Germinal center (tissue), 1 donor: ENCODE measurements around the gene IQCH.
"Not testable (repeated sequence)": the region's sequence is repeated elsewhere in the genome, so short reads cannot be mapped to it uniquely, and the experiment has no call there.

Source experiments
- DNase-seq: peaks from one replicate; pipeline ENCODE4 v3.0.0; 2012; ENCODE audit warnings: mixed read lengths, low spot score

Gene IQCH

GRCh38 chr15:67359431-67360079, 105.0 kb downstream of the IQCH start:
- no peak for DNase-seq

- no peak for DNase-seq
These were observed 106.5 kb downstream of the IQCH start for GRCh38 chr15:67361100-67361499.

- not testable (repeated sequence) for DNase-seq
These were observed 109.1 kb downstream of the IQCH start for GRCh38 chr15:67363712-67364111.

GRCh38 chr15:67365994-67366393, 111.4 kb downstream of the IQCH start:
- DNase-seq = no peak

- no peak for DNase-seq
These were observed 112.3 kb downstream of the IQCH start for GRCh38 chr15:67366904-67367303.

- DNase-seq = no peak
These were observed 114.9 kb downstream of the IQCH start for GRCh38 chr15:67369359-67369998.

GRCh38 chr15:67370206-67370954, 115.8 kb downstream of the IQCH start:
- DNase-seq = no peak

- DNase-seq = no peak
These were observed 118.0 kb downstream of the IQCH start for GRCh38 chr15:67372543-67372942.

- no peak for DNase-seq
These were observed 118.5 kb downstream of the IQCH start for GRCh38 chr15:67372986-67373675.

GRCh38 chr15:67373971-67374370, 119.4 kb downstream of the IQCH start:
- no peak for DNase-seq

- no peak for DNase-seq
These were observed 124.9 kb downstream of the IQCH start for GRCh38 chr15:67379530-67379929.

- DNase-seq = no peak
These were observed 126.3 kb downstream of the IQCH start for GRCh38 chr15:67380921-67381320.

GRCh38 chr15:67381416-67382045, 126.9 kb downstream of the IQCH start:
- DNase-seq = no peak

- DNase-seq = no peak
These were observed 128.1 kb downstream of the IQCH start for GRCh38 chr15:67382723-67383122.

GRCh38 chr15:67383899-67384298, 129.3 kb downstream of the IQCH start:
- DNase-seq = no peak

GRCh38 chr15:67384761-67385160, 130.2 kb downstream of the IQCH start:
- no peak for DNase-seq

- no peak for DNase-seq
These were observed 131.4 kb downstream of the IQCH start for GRCh38 chr15:67385971-67386370.

- DNase-seq = no peak
These were observed 132.4 kb downstream of the IQCH start for GRCh38 chr15:67386947-67387346.

- no peak for DNase-seq
These were observed 135.4 kb downstream of the IQCH start for GRCh38 chr15:67389975-67390374.

- DNase-seq = no peak
These were observed 140.5 kb downstream of the IQCH start for GRCh38 chr15:67394873-67395639.

GRCh38 chr15:67396114-67396513, 141.5 kb downstream of the IQCH start:
- DNase-seq = no peak
